Astrocyte (in vitro differentiated cells and primary cell): ENCODE measurements around the gene RPH3AL.

Source experiments
- EZH2 ChIP-seq: IDR thresholded peaks from 2 replicates; pipeline ENCODE4 v1.6.1; 2012; ENCODE audit warnings: mild to moderate bottlenecking, low read length, inconsistent platforms; ENCODE audit not compliant: insufficient read depth
- TF ChIP-seq, protein P1 (sequence below): IDR thresholded peaks from 2 replicates; pipeline ENCODE4 v1.5.1; 2011; ENCODE audit warnings: low read depth, mild to moderate bottlenecking, inconsistent platforms, low read length, moderate library complexity; ENCODE audit not compliant: insufficient read depth

- TF ChIP-seq, protein P1, sequence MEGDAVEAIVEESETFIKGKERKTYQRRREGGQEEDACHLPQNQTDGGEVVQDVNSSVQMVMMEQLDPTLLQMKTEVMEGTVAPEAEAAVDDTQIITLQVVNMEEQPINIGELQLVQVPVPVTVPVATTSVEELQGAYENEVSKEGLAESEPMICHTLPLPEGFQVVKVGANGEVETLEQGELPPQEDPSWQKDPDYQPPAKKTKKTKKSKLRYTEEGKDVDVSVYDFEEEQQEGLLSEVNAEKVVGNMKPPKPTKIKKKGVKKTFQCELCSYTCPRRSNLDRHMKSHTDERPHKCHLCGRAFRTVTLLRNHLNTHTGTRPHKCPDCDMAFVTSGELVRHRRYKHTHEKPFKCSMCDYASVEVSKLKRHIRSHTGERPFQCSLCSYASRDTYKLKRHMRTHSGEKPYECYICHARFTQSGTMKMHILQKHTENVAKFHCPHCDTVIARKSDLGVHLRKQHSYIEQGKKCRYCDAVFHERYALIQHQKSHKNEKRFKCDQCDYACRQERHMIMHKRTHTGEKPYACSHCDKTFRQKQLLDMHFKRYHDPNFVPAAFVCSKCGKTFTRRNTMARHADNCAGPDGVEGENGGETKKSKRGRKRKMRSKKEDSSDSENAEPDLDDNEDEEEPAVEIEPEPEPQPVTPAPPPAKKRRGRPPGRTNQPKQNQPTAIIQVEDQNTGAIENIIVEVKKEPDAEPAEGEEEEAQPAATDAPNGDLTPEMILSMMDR, result no peak
- no peak for TF ChIP-seq EZH2
Observed at GRCh38 chr17:281365-281999, 71.1 kb downstream of the RPH3AL start.
